GM19351 (cell line): ENCODE data around the gene COL5A1.

Experiments
- ATAC-seq: cut with Tn5 transposase; IDR thresholded peaks from one replicate; pipeline ENCODE4 v1.9.1; 2021; ENCODE audit warnings: mild to moderate bottlenecking, moderate library complexity; ENCODE audit not compliant: unreplicated experiment

The COL5A1 gene

DNA sequence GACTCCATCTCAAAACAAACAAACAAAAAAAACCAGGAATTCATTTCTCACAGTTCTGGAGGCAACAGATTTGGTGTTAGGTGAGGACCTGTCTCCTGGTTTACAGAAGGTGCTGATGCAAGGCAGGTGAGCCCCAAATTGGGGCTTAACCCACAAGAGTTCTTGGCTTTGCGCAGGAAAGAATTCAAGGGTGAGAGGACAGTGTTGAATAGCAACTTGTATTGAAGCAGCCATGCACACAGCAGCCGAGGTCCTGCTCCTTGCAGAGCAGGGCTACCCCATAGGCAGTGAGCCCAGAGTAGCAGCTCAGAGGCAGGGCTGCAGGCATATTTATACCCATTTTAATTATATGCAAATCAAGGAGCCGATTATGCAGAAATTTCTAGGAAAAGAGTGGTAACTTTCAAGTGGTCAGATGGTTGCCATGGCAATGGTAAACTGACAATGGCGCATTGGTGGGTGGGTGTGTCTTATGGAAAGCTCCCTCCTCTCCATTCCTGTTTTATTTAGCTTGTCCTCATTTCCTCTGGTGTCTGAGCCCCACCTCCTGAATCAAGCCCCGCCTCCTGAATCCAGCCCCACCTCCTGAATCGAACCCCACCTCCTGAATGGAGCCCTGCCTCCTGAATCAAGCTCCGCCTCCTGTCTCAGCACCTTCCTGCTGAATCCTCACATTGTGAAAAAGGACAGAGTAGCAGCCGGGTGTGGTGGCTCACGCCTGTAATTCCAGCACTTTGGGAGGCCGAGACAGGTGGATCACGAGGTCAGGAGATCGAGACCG, 34.5 kb upstream of the COL5A1 start:
- no peak for ATAC-seq

DNA sequence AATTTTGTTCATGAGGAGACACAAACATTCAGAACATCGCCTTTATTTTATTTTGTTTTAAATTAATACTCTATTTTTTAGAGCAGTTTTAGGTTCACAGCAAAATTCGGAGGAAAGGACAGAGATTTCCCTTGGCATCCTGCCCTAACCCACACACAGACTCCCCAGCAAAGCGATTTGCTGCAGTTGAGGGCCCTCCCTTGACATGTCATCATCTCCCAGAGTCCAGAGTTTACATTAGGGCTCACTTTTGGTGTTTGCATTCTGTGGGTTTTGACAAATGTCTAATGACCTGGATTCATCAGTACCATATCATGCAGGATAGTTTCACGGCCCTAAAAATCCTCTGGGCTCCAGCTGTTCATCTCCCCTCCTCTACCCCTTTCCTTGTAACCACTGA, 33.6 kb upstream of the COL5A1 start:
- no peak for ATAC-seq

DNA sequence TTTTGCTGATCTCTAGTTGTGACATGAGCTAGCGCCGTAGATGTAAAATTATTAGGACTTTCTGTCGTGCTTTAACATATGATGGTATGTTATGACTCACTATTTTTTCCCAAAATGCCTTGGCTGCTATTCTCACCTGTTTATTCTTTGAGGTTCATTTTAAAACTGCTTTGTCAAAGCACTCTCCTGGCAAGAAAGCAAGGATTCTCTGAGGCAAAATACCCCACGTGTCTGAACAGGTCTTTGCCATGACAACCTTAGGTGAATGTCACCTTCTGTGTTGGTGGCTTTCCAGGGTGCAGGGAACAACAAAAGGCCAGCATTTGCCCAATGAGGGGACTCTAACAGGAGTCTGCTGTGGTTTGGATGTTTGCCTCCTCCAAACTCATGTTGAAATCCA, 30.6 kb upstream of the COL5A1 start:
- ATAC-seq = no peak

DNA sequence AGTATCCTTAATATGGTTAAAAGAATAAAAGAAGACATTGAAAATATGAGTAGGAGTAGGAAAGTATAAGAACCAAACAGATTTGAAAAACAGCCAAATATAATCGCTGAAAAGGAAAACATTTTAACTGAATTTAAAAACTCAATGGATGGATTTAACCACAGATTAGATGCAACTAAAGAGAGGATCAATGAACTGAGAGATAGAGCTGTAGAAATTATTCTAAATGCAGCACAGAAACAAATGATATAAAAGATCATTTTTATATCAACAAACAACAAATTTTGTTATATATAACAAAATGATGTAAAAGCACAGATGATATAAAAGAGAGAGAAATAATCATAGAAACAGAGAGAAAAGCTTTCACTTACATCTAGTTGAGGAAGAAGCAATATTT, 29.3 kb upstream of the COL5A1 start:
- no peak for ATAC-seq

DNA sequence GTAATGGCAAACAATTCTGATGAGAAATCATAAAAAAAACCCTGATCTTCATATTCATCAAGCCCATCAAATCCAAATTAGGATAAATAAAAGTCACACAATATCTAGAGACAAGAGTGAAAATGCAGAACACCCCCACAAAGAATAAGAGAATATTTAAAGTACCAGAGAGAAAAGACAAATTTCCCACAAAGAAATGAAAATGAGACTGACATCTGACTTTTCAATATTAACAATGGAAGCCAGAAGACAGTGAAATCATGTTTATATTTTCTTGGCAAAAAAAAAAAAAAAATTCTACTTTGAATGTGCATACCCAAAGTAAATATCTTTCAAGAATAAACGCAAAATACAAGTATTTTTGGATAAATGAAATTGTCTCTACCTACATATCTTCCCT, 28.9 kb upstream of the COL5A1 start:
- no peak for ATAC-seq

DNA sequence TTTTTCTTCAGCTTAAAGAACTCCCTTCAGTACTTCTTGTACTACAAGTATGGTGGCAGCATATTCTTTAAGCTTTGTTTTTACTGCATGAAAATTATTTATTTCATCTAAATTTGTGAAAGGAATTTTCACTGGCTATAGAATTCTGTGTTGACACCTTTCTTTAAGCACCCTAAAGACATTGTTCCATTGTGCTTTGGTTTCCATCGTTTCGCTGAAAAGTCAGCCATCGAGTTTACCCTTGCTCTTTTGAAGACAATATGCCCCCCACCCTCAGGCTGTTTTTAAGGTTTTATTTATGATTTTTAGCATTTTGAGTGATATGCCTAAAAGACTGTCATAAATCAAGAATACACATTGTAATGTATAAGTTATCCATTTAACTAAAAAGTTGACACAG, 27.3 kb upstream of the COL5A1 start:
- ATAC-seq = no peak

DNA sequence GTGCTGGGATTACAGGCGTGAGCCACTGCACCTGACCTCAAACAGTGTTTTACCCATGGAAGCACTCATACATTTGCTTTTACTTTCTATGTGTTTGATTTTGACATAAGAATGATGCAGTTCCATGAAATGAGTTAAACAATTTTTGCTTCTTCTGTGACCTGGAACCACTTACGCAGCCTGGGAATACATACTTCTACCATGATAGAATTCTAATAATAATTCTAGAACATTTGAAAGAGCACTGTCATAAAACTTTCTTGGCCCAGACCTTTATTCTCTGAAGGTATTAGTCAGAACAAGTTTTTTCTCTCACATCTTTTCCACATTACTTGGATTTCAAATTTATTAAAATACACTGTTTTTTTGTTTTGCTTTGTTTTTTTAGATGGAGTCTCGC, 25.3 kb upstream of the COL5A1 start:
- ATAC-seq = no peak

DNA sequence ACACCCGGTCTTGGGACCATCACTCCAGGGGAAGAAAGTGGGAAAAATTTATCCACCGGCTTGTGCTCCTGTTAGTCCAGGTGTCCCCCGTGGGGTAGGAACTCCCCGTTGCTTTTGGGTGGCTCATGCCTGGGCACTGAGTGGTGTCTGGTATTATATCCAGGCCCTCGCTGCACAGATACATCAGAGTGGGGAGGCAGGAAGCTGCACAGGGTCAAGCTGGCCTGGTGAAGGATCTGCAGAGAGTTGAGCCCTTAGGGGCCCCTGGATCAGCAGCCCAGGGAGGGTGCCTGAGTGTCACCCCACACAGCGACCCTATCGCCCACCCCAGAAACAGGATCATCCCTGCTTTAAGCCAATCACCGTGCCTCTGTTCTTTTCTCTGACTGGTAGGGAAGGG, 24.4 kb upstream of the COL5A1 start:
- ATAC-seq = no peak

DNA sequence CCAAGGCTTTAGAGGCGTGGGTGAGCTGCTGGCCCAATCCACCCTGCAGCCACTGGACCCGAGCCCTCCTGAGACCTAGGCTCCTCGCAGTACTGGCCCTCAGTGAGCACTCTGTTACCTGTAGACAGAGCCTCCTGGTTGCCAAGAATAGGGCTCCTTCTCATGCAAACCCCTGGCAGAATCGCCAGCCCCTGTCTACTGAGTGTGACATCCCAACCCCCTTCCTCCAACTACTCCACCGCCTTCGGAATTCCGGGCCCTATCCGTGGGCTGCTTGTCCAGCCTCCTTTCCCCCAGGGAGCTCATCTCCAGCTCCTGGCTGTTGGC, 23.8 kb upstream of the COL5A1 start:
- no peak for ATAC-seq

DNA sequence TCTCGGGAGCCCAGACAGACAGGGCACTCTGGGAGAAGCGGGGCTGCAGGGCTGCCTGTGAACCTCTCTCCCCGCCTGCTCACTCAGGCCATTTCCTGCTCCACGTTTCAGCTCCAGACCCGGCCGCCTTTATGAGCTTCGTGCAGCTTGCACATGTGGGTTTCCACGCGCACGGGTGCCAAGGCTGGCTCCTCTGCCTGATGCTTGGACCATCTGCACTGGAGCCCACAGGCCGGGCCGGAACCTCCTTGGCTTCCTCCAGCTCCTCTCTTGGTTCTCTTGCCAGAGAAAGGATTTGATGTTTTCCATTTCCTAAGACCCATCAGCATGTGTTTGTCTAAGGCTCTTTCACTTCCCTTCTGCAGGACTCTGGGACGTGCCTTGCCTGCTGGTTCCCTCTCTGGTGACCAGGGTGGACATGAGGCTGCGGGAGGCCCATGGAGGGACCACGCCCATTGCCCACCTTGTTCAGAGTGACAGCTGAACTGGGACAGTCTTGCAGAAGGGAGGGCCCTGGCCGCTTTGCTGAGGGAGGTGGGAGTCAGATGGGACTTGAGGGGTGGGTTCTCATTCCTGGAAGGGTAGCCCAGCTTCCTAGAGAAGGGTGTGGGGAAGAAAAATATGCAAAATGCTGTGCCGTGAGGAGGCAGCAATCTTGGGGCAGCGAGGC, 23.3 kb upstream of the COL5A1 start:
- ATAC-seq = no peak

DNA sequence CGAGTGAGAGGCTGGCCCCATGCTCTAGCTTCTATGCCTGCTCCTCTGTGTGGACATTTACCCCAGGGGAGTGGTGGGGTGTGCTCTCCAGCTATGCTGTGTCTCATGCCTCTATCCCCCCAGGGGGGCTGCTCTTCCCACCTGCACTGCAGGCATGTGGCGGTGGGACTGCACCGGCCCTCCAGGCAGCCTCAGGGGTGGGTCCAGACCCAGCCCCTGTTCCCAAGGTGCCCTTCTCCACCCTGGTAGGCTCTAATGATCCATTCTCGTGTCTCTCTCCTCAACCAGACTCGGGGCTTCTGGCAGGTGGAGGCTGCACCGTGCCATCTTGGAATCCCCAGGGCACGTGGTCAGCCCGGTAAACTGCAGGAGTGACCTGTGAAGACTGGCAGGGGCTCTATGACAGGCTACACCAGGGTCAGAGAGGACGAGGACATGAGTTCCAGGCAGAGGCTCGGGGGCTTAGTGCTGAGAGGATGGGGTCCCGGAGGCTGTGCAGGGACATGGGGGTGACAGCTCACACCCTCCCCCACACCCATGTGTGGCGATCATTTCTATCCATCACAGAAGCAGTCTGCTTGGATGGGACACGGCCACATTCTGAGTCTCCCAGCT, 22.7 kb upstream of the COL5A1 start:
- no peak for ATAC-seq

DNA sequence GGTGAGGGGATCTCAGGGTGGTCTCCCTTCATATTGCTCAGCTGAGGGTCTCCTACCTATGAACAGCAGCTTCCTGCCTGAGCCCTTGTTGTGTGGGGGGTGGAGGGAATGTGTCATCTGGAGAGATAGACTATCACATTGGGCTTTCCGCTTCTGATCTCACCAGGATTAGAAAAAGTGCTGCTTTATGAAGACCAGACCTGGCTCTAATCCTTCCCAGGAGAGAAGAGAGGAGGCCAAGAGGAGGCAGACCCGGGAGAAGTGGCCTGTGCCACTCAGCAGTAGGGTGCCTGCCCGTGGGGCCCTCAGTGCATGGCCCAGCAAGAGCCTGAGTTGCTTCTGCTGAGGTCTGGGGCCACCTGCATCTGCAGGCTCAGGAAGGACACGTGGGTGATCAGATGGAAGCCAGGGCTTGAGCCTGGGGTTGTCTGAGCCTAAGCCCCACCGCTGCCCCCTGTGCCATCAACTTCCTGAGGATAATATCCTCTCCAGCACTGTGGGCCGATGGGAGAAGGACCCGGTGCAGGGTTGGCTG, 22.1 kb upstream of the COL5A1 start:
- no peak for ATAC-seq

DNA sequence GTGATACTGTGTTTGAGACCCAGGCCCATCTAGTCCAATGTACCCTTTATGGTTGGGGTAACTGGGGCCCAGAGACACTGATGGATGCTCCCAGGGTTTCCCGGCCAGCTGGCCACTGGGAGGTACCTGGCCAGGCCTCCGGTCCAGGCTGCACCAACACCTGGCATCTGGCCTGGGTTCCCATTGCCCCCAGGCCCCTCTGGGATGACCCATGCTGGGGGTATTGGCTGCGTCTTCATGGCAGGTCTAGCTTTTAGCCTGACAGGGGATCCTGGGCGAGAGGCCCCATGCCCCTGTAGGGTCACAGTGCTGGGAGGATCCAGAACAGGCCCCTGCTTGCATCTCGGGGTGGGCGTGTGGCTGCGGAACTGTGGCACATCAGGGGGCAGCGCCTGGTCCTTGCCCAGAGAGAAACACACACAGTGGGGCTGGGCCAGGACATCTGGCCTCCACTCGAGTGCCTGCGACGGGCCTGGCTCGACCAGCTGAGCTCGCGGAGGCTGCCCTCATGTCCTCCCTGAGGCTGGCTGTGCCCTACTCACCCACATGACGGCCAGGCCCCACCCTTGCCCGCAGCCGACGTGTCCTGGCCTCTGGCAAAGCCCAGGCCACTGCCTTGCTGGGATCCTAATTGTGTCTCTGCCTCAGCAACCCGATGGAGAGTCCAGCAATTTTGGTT, 21.5 kb upstream of the COL5A1 start:
- no peak for ATAC-seq

DNA sequence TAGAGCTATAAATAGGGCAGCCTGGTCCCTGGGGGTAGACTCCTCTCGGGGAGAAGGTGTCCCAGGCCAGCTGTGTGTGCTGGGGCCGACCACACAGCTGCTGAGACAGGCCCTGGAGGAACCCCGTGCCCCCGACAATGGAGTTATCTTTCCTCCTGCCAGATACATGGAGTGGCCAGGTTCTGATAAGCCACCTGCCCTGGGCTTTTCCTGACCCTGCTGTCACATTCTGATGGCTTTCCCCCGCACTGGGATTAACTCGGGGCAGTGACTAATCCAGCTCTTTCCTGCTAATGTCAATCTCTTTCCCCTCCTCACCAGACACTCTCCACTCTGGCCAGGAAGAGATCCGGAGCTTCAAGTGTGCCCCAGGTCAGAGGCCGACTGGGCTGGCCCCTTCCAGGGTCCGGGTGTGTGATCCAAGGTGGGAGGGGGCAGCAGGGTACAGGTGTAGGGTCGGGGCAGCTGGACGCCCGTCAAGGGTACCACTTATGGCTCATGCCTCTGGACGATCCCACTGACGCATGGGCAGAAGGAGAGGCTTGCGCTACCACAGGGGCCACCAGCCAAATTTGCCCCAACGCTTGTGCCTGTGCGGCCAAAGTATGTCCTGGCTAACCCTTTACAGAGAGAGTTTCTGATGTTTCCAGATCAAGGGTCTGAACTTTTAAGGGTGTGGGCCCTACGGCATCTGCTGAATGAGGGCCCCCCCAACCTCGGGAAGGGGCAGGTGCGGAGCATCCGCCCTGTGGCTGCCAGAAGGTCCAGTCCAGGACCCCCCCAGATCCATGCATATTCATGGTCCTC, 20.6 kb upstream of the COL5A1 start:
- no peak for ATAC-seq

DNA sequence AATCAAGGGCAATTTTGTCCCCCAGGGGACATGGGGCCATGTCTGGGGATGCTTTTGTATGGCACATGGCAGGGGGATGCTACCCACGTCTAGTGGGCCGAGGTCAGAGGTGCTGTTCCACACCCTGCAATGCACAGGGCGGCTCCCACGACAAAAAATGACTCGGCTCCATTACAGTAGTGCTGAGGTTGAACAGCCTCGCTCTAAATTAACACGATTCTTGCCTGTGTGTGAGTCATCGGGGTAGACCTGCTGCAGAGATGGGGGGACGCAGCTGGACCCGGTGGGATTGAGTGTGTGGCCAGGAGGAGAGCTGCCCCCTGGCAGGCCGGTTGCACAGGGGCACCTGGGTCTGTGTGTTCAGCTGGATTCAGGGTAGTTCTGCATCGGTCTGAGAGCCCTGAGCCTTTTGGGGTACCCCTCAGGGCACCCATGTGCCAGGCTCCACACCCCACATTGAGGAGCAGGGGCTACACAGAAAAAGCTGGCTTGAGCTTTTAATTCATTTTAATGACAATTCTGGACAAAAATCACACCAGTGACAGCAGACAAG, 20.0 kb upstream of the COL5A1 start:
- no peak for ATAC-seq

DNA sequence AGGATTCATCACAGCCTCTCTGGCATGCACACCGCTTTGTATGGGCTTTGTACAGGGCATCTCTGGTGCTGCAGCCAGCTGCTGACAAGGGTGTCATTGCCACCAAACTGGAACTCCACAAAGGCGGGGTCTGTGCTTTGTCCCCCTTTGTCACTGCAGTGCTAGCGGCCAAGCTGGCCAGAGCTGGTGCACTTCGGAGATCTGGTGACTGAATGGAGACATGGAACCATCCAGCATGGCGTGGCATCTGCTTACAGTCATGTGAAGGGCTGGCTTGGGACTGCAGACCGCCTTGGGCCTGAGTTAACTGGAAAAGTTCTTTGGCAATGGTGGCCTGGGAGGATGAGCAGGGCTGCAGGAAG, 18.7 kb upstream of the COL5A1 start:
- ATAC-seq = no peak

DNA sequence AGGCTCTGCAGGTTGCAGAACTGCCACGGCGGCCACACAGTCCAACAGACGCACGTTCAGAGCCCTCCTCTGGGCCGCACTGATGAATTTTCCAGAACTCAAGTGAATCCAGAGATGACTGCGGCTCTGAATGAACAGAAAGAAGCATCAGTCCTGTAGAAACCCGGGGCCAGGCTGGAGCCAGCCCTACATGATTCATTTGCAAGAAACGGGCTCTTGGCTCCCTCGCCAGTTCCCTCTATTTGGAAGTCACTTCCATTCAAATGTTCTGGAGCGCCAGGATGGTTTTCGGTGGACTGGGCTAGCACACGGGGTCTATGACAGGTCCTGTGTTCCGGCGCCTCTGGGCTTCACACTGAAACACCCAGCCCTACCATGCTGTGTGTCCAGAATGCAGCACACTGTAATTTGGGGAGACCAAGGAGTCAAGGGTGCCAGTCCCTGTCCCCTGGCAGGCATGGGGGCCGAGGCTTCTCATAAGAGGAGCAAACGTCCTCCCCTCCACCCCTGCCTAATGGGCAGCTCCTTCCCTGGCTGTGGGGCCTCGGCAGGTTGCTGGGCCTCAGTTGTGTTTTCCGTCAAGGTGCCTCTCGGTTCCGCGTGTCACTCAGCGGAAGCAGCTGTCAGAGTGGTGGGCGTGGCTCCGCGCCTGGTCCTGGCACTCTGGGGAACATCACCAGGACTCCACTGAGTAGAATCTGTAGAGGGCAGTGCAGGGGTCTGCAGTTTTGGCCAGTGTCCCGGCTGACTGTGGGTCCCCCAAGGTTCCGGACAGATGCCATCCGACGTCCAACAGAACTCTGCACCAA, 18.1 kb upstream of the COL5A1 start:
- ATAC-seq = no peak

DNA sequence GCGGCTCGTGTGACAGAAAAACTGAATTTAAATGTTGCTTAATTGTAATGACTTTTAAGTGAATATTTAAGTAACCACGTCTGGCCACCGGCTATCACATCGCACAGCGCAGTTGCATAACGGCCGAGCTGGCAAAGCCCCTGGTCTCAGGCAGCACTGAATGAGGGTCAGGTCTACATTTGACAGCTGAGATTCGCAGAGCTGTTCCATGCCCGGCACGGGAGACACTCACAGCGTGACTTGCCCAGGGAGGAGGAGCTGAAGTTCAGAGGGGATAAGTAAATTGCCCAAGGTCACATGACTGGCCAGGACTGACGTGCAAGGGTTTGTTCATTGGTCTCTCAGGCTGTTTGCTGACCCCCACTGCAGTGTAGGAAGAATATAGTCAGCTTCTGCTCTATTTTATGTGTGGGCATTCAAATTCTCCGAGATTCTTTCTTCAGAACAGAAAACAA, 17.4 kb upstream of the COL5A1 start:
- ATAC-seq = no peak

DNA sequence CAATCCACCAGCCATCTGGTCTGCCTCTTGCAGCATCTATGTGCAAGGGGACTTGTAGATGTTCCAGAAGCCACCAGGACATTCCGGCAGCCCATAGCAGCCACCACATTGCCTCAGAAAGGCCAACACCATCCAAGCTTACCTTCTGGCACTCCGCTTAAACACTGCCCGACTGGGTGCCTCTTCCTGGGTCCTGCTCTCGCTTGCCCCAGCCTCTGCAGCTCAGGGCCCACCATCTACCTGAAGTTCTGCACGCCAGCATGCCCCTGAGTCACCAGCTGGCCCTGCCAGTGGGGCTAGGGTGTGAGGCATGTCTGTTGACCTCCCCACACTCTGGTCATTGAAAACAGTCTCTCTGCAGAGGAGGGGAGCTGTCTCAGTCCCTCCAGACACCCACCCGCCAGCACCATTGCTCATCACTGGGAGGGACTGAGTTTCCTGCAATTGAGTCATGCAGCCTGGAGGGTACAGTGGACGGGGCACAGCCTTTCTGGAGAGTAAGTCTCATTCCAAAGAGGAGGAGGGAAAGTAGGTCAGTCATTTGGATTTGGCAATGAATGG, 16.9 kb upstream of the COL5A1 start:
- ATAC-seq = no peak
